MV-4-11 (cell line): ENCODE measurements around the gene ACOX2.

Experiments
- DNase-seq: peaks from one replicate; lab custom pipeline; 2025; lab: John Stamatoyannopoulos, UW

The ACOX2 gene

GRCh38 chr3:58473275-58473674 lies 63.7 kb downstream of the ACOX2 start:
- DNase-seq, result no peak

- DNase-seq, result peak; percentile 98
Measured at GRCh38 chr3:58471025-58471887, 65.7 kb downstream of the ACOX2 start.

GRCh38 chr3:58470363-58471024 lies 66.5 kb downstream of the ACOX2 start:
- DNase-seq, result no peak

GRCh38 chr3:58469096-58469495 lies 67.9 kb downstream of the ACOX2 start:
- no peak for DNase-seq

GRCh38 chr3:58466899-58467563 lies 70.0 kb downstream of the ACOX2 start:
- DNase-seq, result no peak

- no peak for DNase-seq
Measured at GRCh38 chr3:58464866-58465265, 72.1 kb downstream of the ACOX2 start.

- no peak for DNase-seq
Measured at GRCh38 chr3:58463942-58464271, 73.1 kb downstream of the ACOX2 start.

GRCh38 chr3:58463181-58463941 lies 73.6 kb downstream of the ACOX2 start:
- DNase-seq, result peak; percentile 71

- no peak for DNase-seq
Measured at GRCh38 chr3:58462829-58463180, 74.2 kb downstream of the ACOX2 start.

- no peak for DNase-seq
Measured at GRCh38 chr3:58459160-58459559, 77.8 kb downstream of the ACOX2 start.
